HEK293 (cell line): Measurements from ENCODE around the gene PGGT1B.

Experiments
- CTCF ChIA-PET: fragments of 350-600 bp; formaldehyde crosslinking; extraction: SDS; loops from one replicate; lab custom pipeline; 2021; ENCODE audit warnings: antibody characterized with exemption; lab: Yijun Ruan, JAX
- POLR2A ChIA-PET: fragments of 300-600 bp; formaldehyde crosslinking; extraction: SDS; loops from one replicate; lab custom pipeline; 2020; ENCODE audit warnings: antibody characterized with exemption, inconsistent platforms; lab: Yijun Ruan, JAX
- H3K27ac ChIP-seq: fragments of 200-500 bp; sonication (Bioruptor generic); 2 replicates; pipeline ENCODE4 v1.5.1; 2014; ENCODE audit warnings: low read depth, low read length, control low read depth, inconsistent platforms; ENCODE audit errors: extremely low read depth
- H3K36me3 ChIP-seq, 2 experiments: fragments of 200-500 bp in 1 of 2; sonication (Bioruptor generic) in 1 of 2; 1 replicate in 1 of 2; 2 replicates in 1 of 2; pipeline ENCODE4 v1.5.1; 2014 to 2017; ENCODE audit warnings: inconsistent platforms in 2 of 2, low read length in 2 of 2; ENCODE audit not compliant: control insufficient read depth in 2 of 2, insufficient read depth in 1 of 2
- H3K4me1 ChIP-seq: fragments of 200-500 bp; sonication (Bioruptor generic); 2 replicates; pipeline ENCODE4 v1.5.1; 2014; ENCODE audit warnings: mild to moderate bottlenecking, low read length, inconsistent platforms; ENCODE audit not compliant: control insufficient read depth, insufficient read depth
- H3K4me3 ChIP-seq: 2 replicates; pipeline ENCODE4 v1.5.1; 2011; ENCODE audit warnings: low read depth, mild to moderate bottlenecking, control low read depth, low read length, moderate library complexity
- H3K9me3 ChIP-seq: fragments of 200-500 bp; sonication (Bioruptor generic); 2 replicates; pipeline ENCODE4 v1.5.1; 2014; ENCODE audit warnings: low read depth, low read length, inconsistent platforms; ENCODE audit not compliant: control insufficient read depth, insufficient read depth
- IKZF3 ChIP-seq: fragments of 450-650 bp; IDR thresholded peaks from 2 replicates; pipeline ENCODE4 v1.5.0; 2018; ENCODE audit warnings: missing biosample characterization, mild to moderate bottlenecking, missing genetic modification characterization, moderate library complexity
- KLF7 ChIP-seq: fragments of 450-650 bp; formaldehyde crosslinking; IDR thresholded peaks from 2 replicates; pipeline ENCODE4 v1.5.1; 2016; ENCODE audit warnings: missing biosample characterization, missing genetic modification characterization, borderline replicate concordance
- SP2 ChIP-seq: fragments of 450-650 bp; formaldehyde crosslinking; IDR thresholded peaks from 2 replicates; pipeline ENCODE4 v1.5.1; 2016; ENCODE audit warnings: missing biosample characterization, missing genetic modification characterization
- ZBTB17 ChIP-seq: fragments of 450-650 bp; formaldehyde crosslinking; IDR thresholded peaks from 2 replicates; pipeline ENCODE4 v1.5.1; 2016; ENCODE audit warnings: missing biosample characterization, missing genetic modification characterization
- ZIC2 ChIP-seq: fragments of 450-650 bp; formaldehyde crosslinking; IDR thresholded peaks from 2 replicates; pipeline ENCODE4 v1.5.1; 2016; ENCODE audit warnings: missing biosample characterization, missing genetic modification characterization
- ZNF19 ChIP-seq: fragments of 450-650 bp; formaldehyde crosslinking; IDR thresholded peaks from 2 replicates; pipeline ENCODE4; 2016; ENCODE audit warnings: missing biosample characterization, missing genetic modification characterization, low read depth
- ZNF362 ChIP-seq: fragments of 450-650 bp; formaldehyde crosslinking; IDR thresholded peaks from 2 replicates; pipeline ENCODE4 v1.5.1; 2016; ENCODE audit warnings: missing biosample characterization, missing genetic modification characterization
- ZNF391 ChIP-seq: fragments of 450-650 bp; formaldehyde crosslinking; IDR thresholded peaks from 2 replicates; pipeline ENCODE4 v1.5.1; 2016; ENCODE audit warnings: low read depth, missing biosample characterization, missing genetic modification characterization, borderline replicate concordance
- ZNF645 ChIP-seq: fragments of 450-650 bp; formaldehyde crosslinking; IDR thresholded peaks from 2 replicates; pipeline ENCODE4; 2016; ENCODE audit warnings: missing biosample characterization, missing genetic modification characterization
- ZNF654 ChIP-seq: fragments of 450-650 bp; formaldehyde crosslinking; IDR thresholded peaks from 2 replicates; pipeline ENCODE4 v1.5.1; 2016; ENCODE audit warnings: low read depth, missing biosample characterization, missing genetic modification characterization
- ZNF660 ChIP-seq: fragments of 450-650 bp; IDR thresholded peaks from 2 replicates; pipeline ENCODE4 v1.5.1; 2018; ENCODE audit warnings: missing biosample characterization, mild to moderate bottlenecking, missing genetic modification characterization
- ZNF768 ChIP-seq: fragments of 450-650 bp; formaldehyde crosslinking; IDR thresholded peaks from 2 replicates; pipeline ENCODE4 v1.5.1; 2018; ENCODE audit warnings: missing biosample characterization, mild to moderate bottlenecking, missing genetic modification characterization
- ZNF776 ChIP-seq: fragments of 450-650 bp; formaldehyde crosslinking; IDR thresholded peaks from 2 replicates; pipeline ENCODE4 v1.5.0; 2017; ENCODE audit warnings: missing biosample characterization, missing genetic modification characterization, borderline replicate concordance
- ZXDB ChIP-seq: fragments of 450-650 bp; formaldehyde crosslinking; IDR thresholded peaks from 2 replicates; pipeline ENCODE4 v1.5.1; 2016; ENCODE audit warnings: missing biosample characterization, missing genetic modification characterization
- TF ChIP-seq, protein P1 (sequence below): fragments of 450-650 bp; formaldehyde crosslinking; conservative IDR thresholded peaks from 2 replicates; pipeline ENCODE4 v1.5.1; 2016; ENCODE audit warnings: low read depth, missing biosample characterization, missing genetic modification characterization
- TF ChIP-seq, protein P2 (sequence below): sonication (generic); formaldehyde crosslinking; IDR thresholded peaks from 2 replicates; pipeline ENCODE4 v1.8.1; 2022; ENCODE audit warnings: mild to moderate bottlenecking, moderate library complexity, missing genetic modification reagents
- TF ChIP-seq, protein P3 (sequence below): fragments of 450-650 bp; formaldehyde crosslinking; IDR thresholded peaks from 2 replicates; pipeline ENCODE4 v1.5.1; 2016; ENCODE audit warnings: missing biosample characterization, missing genetic modification characterization
- TF ChIP-seq, protein P4 (sequence below): fragments of 450-650 bp; formaldehyde crosslinking; IDR thresholded peaks from 2 replicates; pipeline ENCODE4 v1.5.1; 2016; ENCODE audit warnings: missing biosample characterization, missing genetic modification characterization, borderline replicate concordance

PGGT1B gene

DNA sequence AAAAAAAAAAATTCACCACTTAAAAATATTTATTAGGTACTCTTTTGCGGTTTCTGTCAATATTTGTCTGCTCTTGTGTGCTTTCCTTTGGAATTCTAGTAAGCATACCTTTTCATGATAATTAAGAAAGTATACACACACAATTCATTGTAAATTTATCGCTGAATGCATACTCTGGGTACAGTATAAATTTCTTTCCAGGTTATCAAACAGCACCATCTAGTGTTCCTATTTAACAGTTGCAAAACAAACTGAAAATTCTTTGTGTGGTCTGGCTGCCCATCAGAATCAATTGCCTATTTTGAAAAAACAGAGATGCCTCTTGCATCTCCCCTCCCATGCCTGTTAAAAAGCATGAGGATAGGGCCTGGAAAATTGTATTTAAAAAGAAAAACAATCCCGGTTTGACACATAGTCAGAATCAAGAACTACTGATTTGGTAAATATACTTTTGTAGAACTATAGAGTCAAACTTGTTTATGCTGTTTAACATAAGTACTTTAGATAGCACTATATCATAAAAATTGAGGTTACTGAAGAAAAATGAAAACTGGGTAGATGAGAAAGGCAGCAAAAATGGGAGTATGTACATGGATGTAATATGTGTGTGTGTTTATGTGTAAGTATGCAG, 16.2 kb downstream of the PGGT1B start:
- ChIA-PET CTCF (interaction anchor here (0.7 to 7.8 kb wide), 7 partner anchors 12 to 1286 kb away, joined by 3 to 74 read pairs (median 5); no protein-coding TSS in a partner anchor), POLR2A (no interaction called here)
- H3K4me3 ChIP-seq = no peak overlapping the region
- no peaks in the 10 kb centered on the region for H3K4me1 ChIP-seq
- H3K27ac ChIP-seq = no peak overlapping the region
- TF ChIP-seq, protein P1, sequence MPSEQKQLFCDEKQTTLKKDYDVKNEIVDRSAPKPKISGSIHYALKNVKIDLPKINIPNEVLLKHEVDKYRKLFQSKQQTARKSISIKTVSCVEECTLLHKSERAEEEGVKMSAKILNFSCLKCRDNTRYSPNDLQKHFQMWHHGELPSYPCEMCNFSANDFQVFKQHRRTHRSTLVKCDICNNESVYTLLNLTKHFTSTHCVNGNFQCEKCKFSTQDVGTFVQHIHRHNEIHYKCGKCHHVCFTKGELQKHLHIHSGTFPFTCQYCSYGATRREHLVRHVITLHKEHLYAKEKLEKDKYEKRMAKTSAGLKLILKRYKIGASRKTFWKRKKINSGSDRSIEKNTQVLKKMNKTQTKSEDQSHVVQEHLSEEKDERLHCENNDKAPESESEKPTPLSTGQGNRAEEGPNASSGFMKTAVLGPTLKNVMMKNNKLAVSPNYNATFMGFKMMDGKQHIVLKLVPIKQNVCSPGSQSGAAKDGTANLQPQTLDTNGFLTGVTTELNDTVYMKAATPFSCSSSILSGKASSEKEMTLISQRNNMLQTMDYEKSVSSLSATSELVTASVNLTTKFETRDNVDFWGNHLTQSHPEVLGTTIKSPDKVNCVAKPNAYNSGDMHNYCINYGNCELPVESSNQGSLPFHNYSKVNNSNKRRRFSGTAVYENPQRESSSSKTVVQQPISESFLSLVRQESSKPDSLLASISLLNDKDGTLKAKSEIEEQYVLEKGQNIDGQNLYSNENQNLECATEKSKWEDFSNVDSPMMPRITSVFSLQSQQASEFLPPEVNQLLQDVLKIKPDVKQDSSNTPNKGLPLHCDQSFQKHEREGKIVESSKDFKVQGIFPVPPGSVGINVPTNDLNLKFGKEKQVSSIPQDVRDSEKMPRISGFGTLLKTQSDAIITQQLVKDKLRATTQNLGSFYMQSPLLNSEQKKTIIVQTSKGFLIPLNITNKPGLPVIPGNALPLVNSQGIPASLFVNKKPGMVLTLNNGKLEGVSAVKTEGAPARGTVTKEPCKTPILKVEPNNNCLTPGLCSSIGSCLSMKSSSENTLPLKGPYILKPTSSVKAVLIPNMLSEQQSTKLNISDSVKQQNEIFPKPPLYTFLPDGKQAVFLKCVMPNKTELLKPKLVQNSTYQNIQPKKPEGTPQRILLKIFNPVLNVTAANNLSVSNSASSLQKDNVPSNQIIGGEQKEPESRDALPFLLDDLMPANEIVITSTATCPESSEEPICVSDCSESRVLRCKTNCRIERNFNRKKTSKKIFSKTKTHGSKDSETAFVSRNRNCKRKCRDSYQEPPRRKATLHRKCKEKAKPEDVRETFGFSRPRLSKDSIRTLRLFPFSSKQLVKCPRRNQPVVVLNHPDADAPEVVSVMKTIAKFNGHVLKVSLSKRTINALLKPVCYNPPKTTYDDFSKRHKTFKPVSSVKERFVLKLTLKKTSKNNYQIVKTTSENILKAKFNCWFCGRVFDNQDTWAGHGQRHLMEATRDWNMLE = no peak
- peak; percentile 82 for TF ChIP-seq ZBTB17 (tag by site-specific recombination)
- TF ChIP-seq ZNF660 (tag by site-specific recombination) = peak; percentile 64
- peak; percentile 83 for TF ChIP-seq ZNF654 (tag by site-specific recombination)
- 0 out of 2 replicates have a peak, but pooled peaks have one; percentile 12 for TF ChIP-seq ZXDB (tag by site-specific recombination)
- TF ChIP-seq ZNF776 = no peak
- TF ChIP-seq, protein P2, sequence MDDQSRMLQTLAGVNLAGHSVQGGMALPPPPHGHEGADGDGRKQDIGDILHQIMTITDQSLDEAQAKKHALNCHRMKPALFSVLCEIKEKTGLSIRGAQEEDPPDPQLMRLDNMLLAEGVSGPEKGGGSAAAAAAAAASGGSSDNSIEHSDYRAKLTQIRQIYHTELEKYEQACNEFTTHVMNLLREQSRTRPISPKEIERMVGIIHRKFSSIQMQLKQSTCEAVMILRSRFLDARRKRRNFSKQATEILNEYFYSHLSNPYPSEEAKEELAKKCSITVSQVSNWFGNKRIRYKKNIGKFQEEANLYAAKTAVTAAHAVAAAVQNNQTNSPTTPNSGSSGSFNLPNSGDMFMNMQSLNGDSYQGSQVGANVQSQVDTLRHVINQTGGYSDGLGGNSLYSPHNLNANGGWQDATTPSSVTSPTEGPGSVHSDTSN (CRISPR knock-in tag) = no peak
- no peak for TF ChIP-seq ZNF645
- TF ChIP-seq, protein P3, sequence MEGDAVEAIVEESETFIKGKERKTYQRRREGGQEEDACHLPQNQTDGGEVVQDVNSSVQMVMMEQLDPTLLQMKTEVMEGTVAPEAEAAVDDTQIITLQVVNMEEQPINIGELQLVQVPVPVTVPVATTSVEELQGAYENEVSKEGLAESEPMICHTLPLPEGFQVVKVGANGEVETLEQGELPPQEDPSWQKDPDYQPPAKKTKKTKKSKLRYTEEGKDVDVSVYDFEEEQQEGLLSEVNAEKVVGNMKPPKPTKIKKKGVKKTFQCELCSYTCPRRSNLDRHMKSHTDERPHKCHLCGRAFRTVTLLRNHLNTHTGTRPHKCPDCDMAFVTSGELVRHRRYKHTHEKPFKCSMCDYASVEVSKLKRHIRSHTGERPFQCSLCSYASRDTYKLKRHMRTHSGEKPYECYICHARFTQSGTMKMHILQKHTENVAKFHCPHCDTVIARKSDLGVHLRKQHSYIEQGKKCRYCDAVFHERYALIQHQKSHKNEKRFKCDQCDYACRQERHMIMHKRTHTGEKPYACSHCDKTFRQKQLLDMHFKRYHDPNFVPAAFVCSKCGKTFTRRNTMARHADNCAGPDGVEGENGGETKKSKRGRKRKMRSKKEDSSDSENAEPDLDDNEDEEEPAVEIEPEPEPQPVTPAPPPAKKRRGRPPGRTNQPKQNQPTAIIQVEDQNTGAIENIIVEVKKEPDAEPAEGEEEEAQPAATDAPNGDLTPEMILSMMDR = peak; percentile 46; the same call in 1 of the 2 replicates
- TF ChIP-seq ZNF362 (tag by site-specific recombination) = 0 out of 2 replicates have a peak, but pooled peaks have one; percentile 11
- TF ChIP-seq ZNF768 (tag by site-specific recombination) = no peak
- TF ChIP-seq ZNF391 (tag by site-specific recombination) = no peak
- peaks cover 0 to 2% of the 10 kb centered on the region in 2 experiments; a peak in 2 of 3 replicates for H3K36me3 ChIP-seq
- no peaks in the 10 kb centered on the region for H3K9me3 ChIP-seq

GRCh38 chr5:115243412-115243811, 19.3 kb downstream of the PGGT1B start:
- Histone ChIP-seq H3K27ac (no peak overlapping the region), H3K36me3 (peaks cover 4 to 23% of the 10 kb centered on the region in 2 experiments), H3K9me3 (no peaks in the 10 kb centered on the region), H3K4me3 (no peak overlapping the region), H3K4me1 (no peaks in the 10 kb centered on the region)
- TF ChIP-seq KLF7 (tag by site-specific recombination) (no peak), SP2 (tag by site-specific recombination) (no peak), IKZF3 (no peak), ZIC2 (no peak), ZNF19 (no peak)
- TF ChIP-seq, protein P4, sequence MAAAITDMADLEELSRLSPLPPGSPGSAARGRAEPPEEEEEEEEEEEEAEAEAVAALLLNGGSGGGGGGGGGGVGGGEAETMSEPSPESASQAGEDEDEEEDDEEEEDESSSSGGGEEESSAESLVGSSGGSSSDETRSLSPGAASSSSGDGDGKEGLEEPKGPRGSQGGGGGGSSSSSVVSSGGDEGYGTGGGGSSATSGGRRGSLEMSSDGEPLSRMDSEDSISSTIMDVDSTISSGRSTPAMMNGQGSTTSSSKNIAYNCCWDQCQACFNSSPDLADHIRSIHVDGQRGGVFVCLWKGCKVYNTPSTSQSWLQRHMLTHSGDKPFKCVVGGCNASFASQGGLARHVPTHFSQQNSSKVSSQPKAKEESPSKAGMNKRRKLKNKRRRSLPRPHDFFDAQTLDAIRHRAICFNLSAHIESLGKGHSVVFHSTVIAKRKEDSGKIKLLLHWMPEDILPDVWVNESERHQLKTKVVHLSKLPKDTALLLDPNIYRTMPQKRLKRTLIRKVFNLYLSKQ (tag by site-specific recombination) = no peak
- ChIA-PET CTCF (interaction anchor here (0.6 to 7.8 kb wide), 3 partner anchors 7 to 146 kb away, joined by 4 to 74 read pairs (median 5); no protein-coding TSS in a partner anchor), POLR2A (no interaction called here)
